Right lobe of liver (tissue), 6 donors: ENCODE results near the gene SLC2A11. TPM values are rescaled to one million over a fixed set of nuclear protein-coding genes. Genes with fewer than 3 reads are reported as not detected.

ENCODE experiments used
- ATAC-seq, 4 donors: fragments of 200-7000 bp; cut with Tn5 transposase; one replicate each; pipeline ENCODE4 v1.9.1; 2020; ENCODE audit warnings: mild to moderate bottlenecking in 4 of 4, moderate library complexity in 4 of 4
- DNase-seq, 3 donors: peaks; one replicate each; pipeline ENCODE4 v3.0.0-alpha.2; 2020
- H3K27ac ChIP-seq, 3 donors: fragments of 200-600 bp; one replicate each; pipeline ENCODE4 v1.8.0; 2022
- H3K27me3 ChIP-seq, 2 donors: fragments of 200-600 bp; one replicate each; pipeline ENCODE4 v1.8.0; 2022
- H3K36me3 ChIP-seq, 4 donors: fragments of 200-600 bp; sonication (generic) in 1 of 4; one replicate each; pipeline versions ENCODE4 v1.5.1 to v1.8.0; 2017 to 2022; ENCODE audit warnings: control low read depth in 1 of 4
- H3K4me1 ChIP-seq, 4 donors: fragments of 200-600 bp; sonication (generic) in 1 of 4; one replicate each; pipeline versions ENCODE4 v1.5.1 to v1.8.0; 2017 to 2022; ENCODE audit warnings: control low read depth in 1 of 4
- H3K4me3 ChIP-seq, 3 donors: fragments of 200-600 bp; one replicate each; pipeline ENCODE4 v1.8.0; 2022
- H3K9me3 ChIP-seq, 4 donors: fragments of 200-600 bp; sonication (generic) in 1 of 4; one replicate each; pipeline versions ENCODE4 v1.5.1 to v1.8.0; 2017 to 2022; ENCODE audit warnings: control low read depth in 1 of 4
- CTCF ChIP-seq, 4 donors: fragments of 200-600 bp in 3 of 4; fragments of 450-650 bp in 1 of 4; IDR thresholded peaks; one replicate each; pipeline versions ENCODE4 v1.5.1 to v1.8.0; 2016 to 2022; ENCODE audit warnings: antibody characterized with exemption in 4 of 4, mild to moderate bottlenecking in 2 of 4
- POLR2A ChIP-seq: fragments of 450-650 bp; IDR thresholded peaks from one replicate; pipeline ENCODE4 v1.6.1; 2017; ENCODE audit warnings: antibody characterized with exemption, mild to moderate bottlenecking
- WGBS: methylation state at CpG from one replicate; pipeline ENCODE4 v1.1.6; 2018; ENCODE audit warnings: low coverage, low lambda C conversion rate; ENCODE audit not compliant: insufficient coverage; ENCODE audit errors: missing lambda C conversion rate; 5-methylcytosine and 5-hydroxymethylcytosine counted together
- intact Hi-C, 2 donors: fragments of 100-400 bp; cut with DNase I; formaldehyde crosslinking; loops; one replicate each; pipeline versions ENCODE4 v1.11.2 to v1.14.1; 2022
- total RNA-seq, 6 experiments: library from RNA; depleted of rRNA in 2 of 6; stranded (reverse); fragments of >200 nt in 2 of 6; fragmentation: NEBNext Ultra II Directional in 3 of 6; extraction: Animal tissue kit (Norgen Biotek cat#: 25700) in 3 of 6; gene quantifications; one replicate each; pipeline versions ENCODE4 v1.1.0 to v1.2.4, GENCODE V29; 2016 to 2023
- donor health status: DM: no; HTN: yes; CAD: no.
- donor health status: DM: no; HTN: no; CAD: no.
- donor health status: DM: no; HTN: no; CAD: no.
- donor health status: DM: no; HTN: yes; CAD: no.
- donor health status: DM: no; HTN: yes; CAD: no.

The SLC2A11 gene
- total RNA-seq, 6 experiments from 2014 or later, result 2.9 to 7.1 (median 5.0) TPM

- Histone ChIP-seq H3K9me3 (no peaks in the 10 kb centered on the region), H3K4me3 (no peak overlapping the region), H3K27me3 (no peaks in the 10 kb centered on the region), H3K4me1 (peaks cover 0 to 15% (median 0%) of the 10 kb centered on the region in 4 donors), H3K27ac (no peak overlapping the region), H3K36me3 (peaks cover 0 to 5% (median 2%) of the 10 kb centered on the region in 4 donors)
- peak; percentile 24 to 57 (median 52) for DNase-seq
- WGBS, result no CpG with 5 or more reads among the region's 13 CpGs
- no peak for TF ChIP-seq CTCF (IDR thresholded peaks at IDR 0.05)
- no peak for TF ChIP-seq POLR2A
- no peak for ATAC-seq
- intact Hi-C loops, result no loop called here
Observed at GRCh38 chr22:23833911-23834317, 23.8 kb upstream of the SLC2A11 start.

DNA sequence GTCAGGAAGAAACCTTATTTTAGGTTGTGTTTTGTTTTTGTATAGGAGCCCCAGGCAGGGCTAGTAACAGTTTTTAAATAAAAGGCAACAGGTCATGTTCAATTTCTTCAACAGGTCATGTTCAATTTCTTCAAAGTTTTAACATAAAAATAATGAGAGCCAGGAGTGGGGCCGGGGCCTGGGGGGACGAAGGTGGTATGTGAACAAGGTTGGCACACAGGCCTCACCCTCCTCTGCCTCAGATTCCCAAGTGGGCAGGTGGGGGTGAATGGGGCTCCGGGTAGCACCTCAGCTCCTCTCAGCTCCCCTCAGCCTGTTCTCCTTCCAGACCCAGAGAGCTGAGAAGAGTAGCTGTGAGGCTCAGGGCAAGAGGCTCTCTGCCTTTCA is 23.3 kb upstream of the SLC2A11 start:
- Histone ChIP-seq H3K27me3 (no peaks in the 10 kb centered on the region), H3K4me3 (no peak overlapping the region), H3K36me3 (peaks cover 0 to 5% (median 2%) of the 10 kb centered on the region in 4 donors), H3K9me3 (no peaks in the 10 kb centered on the region), H3K27ac (no peak overlapping the region), H3K4me1 (peaks cover 0 to 10% (median 0%) of the 10 kb centered on the region in 4 donors)
- 92% methylated on average over 3 of the region's 3 CpGs for WGBS
- ATAC-seq (no peak), DNase-seq (no peak)
- intact Hi-C loops, result no loop called here
- TF ChIP-seq POLR2A (no peak), CTCF (IDR thresholded peaks at IDR 0.05) (no peak)

- TF ChIP-seq CTCF (IDR thresholded peaks at IDR 0.05) (no peak), POLR2A (no peak)
- 80% methylated on average over 1 of the region's 10 CpGs for WGBS
- H3K27me3 ChIP-seq, result no peaks in the 10 kb centered on the region
- intact Hi-C loops, result no loop called here
- no peaks in the 10 kb centered on the region for H3K9me3 ChIP-seq
- H3K27ac ChIP-seq, result no peak overlapping the region
- ATAC-seq (no peak), DNase-seq (peak; percentile 35 to 78 (median 59))
- no peak overlapping the region for H3K4me3 ChIP-seq
- peaks cover 0 to 5% (median 2%) of the 10 kb centered on the region in 4 donors for H3K36me3 ChIP-seq
- peaks cover 0 to 7% (median 0%) of the 10 kb centered on the region in 4 donors for H3K4me1 ChIP-seq
Observed at GRCh38 chr22:23834793-23835483, 22.7 kb upstream of the SLC2A11 start.

- no peak overlapping the region for H3K27ac ChIP-seq
- H3K4me1 ChIP-seq, result peaks cover 0 to 7% (median 0%) of the 10 kb centered on the region in 4 donors
- intact Hi-C loops, result no loop called here
- DNase-seq (peak; percentile 18 to 46 (median 35)), ATAC-seq (no peak)
- no peak overlapping the region for H3K4me3 ChIP-seq
- H3K36me3 ChIP-seq, result peaks cover 0 to 5% (median 2%) of the 10 kb centered on the region in 4 donors
- 62% methylated on average over 4 of the region's 11 CpGs for WGBS
- H3K9me3 ChIP-seq, result no peaks in the 10 kb centered on the region
- H3K27me3 ChIP-seq, result no peaks in the 10 kb centered on the region
- TF ChIP-seq CTCF (IDR thresholded peaks at IDR 0.05), result no peak
Observed at GRCh38 chr22:23835484-23836144, 22.1 kb upstream of the SLC2A11 start.
